WTC11 (cell line): ENCODE results near the gene VPS35L.

Experiments
- CREB1 ChIP-seq: sonication (generic); formaldehyde crosslinking; IDR thresholded peaks from 2 replicates; pipeline ENCODE4 v1.8.0; 2023; ENCODE audit warnings: mild to moderate bottlenecking, missing genetic modification reagents
- ESRRA ChIP-seq: sonication (generic); formaldehyde crosslinking; IDR thresholded peaks from 2 replicates; pipeline ENCODE4 v1.8.1; 2022; ENCODE audit warnings: mild to moderate bottlenecking, missing genetic modification reagents, borderline replicate concordance
- NR1H2 ChIP-seq: sonication (generic); formaldehyde crosslinking; IDR thresholded peaks from 2 replicates; pipeline ENCODE4 v1.9.0; 2021; ENCODE audit warnings: mild to moderate bottlenecking, moderate library complexity, missing genetic modification reagents
- SP1 ChIP-seq: sonication (generic); formaldehyde crosslinking; conservative IDR thresholded peaks from 2 replicates; pipeline ENCODE4 v1.8.1; 2022; ENCODE audit warnings: missing genetic modification reagents
- TF ChIP-seq, protein P1 (sequence below): fragments of 200-600 bp; IDR thresholded peaks from 2 replicates; pipeline ENCODE4 v1.8.0; 2022; ENCODE audit warnings: antibody characterized with exemption
- TF ChIP-seq, protein P2 (sequence below): sonication (generic); formaldehyde crosslinking; IDR thresholded peaks from 2 replicates; pipeline ENCODE4 v1.8.1; 2023; ENCODE audit warnings: mild to moderate bottlenecking, missing genetic modification reagents, moderate library complexity
- TF ChIP-seq, protein P3 (sequence below): sonication (generic); formaldehyde crosslinking; conservative IDR thresholded peaks from 2 replicates; pipeline ENCODE4 v1.8.1; 2022; ENCODE audit warnings: mild to moderate bottlenecking, missing genetic modification reagents

DNA sequence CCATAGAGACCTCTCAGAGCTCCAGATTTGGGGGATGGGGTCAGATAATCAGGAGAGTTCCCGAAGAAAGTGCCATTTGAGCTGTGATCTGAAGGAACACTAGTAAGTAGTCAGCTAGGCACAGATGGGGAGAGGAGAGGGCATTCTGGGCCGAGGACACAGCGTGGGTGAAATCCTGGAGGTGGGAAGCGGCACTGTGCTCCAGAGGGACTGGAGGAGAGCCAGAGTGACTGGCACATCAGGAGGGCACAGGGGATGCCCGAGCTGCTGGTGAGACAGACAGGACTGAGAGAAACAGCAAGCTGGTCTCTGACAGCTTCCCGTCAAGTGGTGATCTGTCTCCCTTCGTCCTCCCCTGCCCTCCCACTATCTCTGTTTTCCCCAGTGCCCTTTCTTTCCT lies 121.9 kb downstream of the VPS35L start:
- TF ChIP-seq SP1 (no peak), ESRRA (CRISPR knock-in tag) (no peak), NR1H2 (CRISPR knock-in tag) (no peak), CREB1 (CRISPR knock-in tag) (no peak)
- TF ChIP-seq, protein P1, sequence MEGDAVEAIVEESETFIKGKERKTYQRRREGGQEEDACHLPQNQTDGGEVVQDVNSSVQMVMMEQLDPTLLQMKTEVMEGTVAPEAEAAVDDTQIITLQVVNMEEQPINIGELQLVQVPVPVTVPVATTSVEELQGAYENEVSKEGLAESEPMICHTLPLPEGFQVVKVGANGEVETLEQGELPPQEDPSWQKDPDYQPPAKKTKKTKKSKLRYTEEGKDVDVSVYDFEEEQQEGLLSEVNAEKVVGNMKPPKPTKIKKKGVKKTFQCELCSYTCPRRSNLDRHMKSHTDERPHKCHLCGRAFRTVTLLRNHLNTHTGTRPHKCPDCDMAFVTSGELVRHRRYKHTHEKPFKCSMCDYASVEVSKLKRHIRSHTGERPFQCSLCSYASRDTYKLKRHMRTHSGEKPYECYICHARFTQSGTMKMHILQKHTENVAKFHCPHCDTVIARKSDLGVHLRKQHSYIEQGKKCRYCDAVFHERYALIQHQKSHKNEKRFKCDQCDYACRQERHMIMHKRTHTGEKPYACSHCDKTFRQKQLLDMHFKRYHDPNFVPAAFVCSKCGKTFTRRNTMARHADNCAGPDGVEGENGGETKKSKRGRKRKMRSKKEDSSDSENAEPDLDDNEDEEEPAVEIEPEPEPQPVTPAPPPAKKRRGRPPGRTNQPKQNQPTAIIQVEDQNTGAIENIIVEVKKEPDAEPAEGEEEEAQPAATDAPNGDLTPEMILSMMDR, result no peak
- TF ChIP-seq, protein P2, sequence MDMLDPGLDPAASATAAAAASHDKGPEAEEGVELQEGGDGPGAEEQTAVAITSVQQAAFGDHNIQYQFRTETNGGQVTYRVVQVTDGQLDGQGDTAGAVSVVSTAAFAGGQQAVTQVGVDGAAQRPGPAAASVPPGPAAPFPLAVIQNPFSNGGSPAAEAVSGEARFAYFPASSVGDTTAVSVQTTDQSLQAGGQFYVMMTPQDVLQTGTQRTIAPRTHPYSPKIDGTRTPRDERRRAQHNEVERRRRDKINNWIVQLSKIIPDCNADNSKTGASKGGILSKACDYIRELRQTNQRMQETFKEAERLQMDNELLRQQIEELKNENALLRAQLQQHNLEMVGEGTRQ (CRISPR knock-in tag), result no peak
- TF ChIP-seq, protein P3, sequence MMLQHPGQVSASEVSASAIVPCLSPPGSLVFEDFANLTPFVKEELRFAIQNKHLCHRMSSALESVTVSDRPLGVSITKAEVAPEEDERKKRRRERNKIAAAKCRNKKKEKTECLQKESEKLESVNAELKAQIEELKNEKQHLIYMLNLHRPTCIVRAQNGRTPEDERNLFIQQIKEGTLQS (CRISPR knock-in tag), result no peak
